Vagina (tissue), 2 donors: Measurements from ENCODE around the gene SLC6A13.

ENCODE experiments used
- CTCF ChIP-seq, 3 experiments: fragments of 450-650 bp in 2 of 3; fragments of 200-600 bp in 1 of 3; sonication (generic) in 1 of 3; IDR thresholded peaks; one replicate each; pipeline ENCODE4 v1.5.1; 2017 to 2019; ENCODE audit warnings: antibody characterized with exemption in 3 of 3, mild to moderate bottlenecking in 2 of 3, moderate library complexity in 2 of 3
- POLR2AphosphoS5 ChIP-seq, 2 donors: sonication (generic); formaldehyde crosslinking; IDR thresholded peaks; one replicate each; pipeline ENCODE4 v1.9.0; 2017; ENCODE audit warnings: antibody characterized with exemption in 2 of 2, mild to moderate bottlenecking in 2 of 2, low read depth in 1 of 2; ENCODE audit not compliant: insufficient read depth in 1 of 2

- TF ChIP-seq CTCF (IDR thresholded peaks at IDR 0.05), result no peak
- no peak for TF ChIP-seq POLR2AphosphoS5 (IDR thresholded peaks at IDR 0.05; ENCODE audit: insufficient read depth in 1 of 2, low read depth in 1 of 2)
Measured at GRCh38 chr12:214003-214741, 48.5 kb downstream of the SLC6A13 start, which contains the start of gene SLC6A12.
